T-helper 2 cell (primary cell): ENCODE results near the gene GSTA4.
A peak's percentile ranks its signal among the peaks of the same experiment; 100 is the strongest.

Source experiments
- DNase-seq, 5 experiments: peaks; one replicate each; pipeline versions ENCODE4 v3.0.0 to v3.0.0-alpha.2; 2012 to 2022
- total RNA-seq, 2 donors: gene quantifications; one replicate each; lab custom pipeline; 2026; lab: John Stamatoyannopoulos, UW

GSTA4 gene, protein sequence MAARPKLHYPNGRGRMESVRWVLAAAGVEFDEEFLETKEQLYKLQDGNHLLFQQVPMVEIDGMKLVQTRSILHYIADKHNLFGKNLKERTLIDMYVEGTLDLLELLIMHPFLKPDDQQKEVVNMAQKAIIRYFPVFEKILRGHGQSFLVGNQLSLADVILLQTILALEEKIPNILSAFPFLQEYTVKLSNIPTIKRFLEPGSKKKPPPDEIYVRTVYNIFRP
- 0 to 1.3 reads per million in 2 donors for total RNA-seq

- DNase-seq: peak; percentile 65 to 92 (median 83)
These were observed at the start of gene GSTA4 for GRCh38 chr6:52995089-52995912. Gene GSTA4 (minus strand): TSS chr6:52995284. CDS start chr6:52994243, 1,041 bp downstream.

DNA sequence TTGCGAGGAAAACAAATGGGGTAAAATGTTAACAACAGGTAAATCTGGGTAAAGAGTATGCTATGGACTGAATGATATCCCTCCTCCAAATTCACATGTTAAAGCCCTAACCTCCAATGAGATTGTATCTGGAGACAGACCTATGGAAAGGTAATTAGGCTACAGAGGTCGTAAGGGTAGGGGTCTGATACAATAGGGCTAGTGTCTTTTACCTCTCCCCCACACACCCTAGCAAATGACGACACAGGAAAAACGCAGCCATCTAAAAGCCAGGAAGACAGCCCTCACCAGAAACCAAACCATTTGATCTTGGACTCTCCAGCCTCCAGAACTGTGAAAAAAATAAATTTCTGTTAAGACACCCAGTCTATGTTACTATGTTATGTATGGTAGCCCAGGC, 49.5 kb upstream of the GSTA4 start:
- no peak for DNase-seq

DNA sequence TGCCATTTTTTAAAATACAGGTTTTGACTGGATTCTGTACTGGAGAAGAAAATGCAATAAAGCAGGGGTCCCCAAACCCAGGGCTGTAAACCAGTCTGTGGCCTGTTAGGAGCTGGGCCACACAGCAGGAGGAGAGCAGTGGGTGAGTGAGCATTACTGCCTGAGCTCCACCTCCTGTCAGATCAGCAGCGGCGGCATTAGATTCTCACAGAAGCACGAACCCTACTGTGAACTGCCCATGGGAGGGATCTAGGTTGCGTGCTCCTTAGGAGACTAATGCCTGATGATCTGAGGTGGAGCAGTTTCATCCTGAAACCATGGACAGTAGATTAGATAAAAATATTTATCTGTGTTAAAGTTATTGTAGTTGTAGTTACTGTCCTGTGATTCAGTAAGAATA, 49.0 kb upstream of the GSTA4 start:
- DNase-seq: no peak

GRCh38 chr6:53043581-53043980, 48.5 kb upstream of the GSTA4 start:
- DNase-seq: no peak

GRCh38 chr6:53042112-53042511, 47.0 kb upstream of the GSTA4 start:
- no peak for DNase-seq

GRCh38 chr6:53041356-53041755, 46.3 kb upstream of the GSTA4 start:
- no peak for DNase-seq

- no peak for DNase-seq
These were observed 43.5 kb upstream of the GSTA4 start for GRCh38 chr6:53038596-53038995.

GRCh38 chr6:53038141-53038540, 43.1 kb upstream of the GSTA4 start:
- DNase-seq: no peak

DNA sequence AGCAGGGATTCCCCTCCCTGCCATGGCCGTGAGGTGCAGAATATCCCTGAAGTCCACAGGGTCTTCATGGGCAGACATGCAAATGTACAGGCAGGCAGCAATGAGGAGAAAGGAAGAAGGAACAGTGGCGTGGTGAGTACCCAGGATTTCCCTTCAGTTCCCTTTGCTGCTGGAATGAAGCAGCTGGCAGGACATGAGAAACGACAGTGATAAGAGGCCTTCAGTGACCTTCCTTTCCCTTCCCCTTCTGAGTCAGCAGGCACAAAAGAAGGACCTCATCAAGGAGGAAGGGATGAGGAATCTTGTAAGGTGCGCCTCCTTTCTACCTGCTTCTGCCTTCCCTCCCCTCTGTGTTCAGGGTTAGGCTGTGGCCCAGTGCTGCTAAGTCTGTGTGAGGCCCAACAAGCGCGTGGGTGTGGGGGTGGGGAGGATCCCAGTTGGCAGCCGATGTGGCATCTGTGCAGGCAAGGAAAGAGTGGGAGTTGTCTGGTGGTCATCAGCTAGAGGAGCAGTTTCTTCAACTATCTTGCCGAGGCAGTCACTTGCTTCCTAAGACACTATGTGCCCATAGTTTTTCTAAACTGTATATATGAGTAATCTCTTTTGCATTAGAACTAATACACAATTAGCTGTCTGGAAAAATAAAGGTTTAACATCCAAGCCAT, 40.6 kb upstream of the GSTA4 start:
- no peak for DNase-seq

- DNase-seq: no peak
These were observed 38.7 kb upstream of the GSTA4 start for GRCh38 chr6:53033764-53034163.

GRCh38 chr6:53032849-53033248, 37.8 kb upstream of the GSTA4 start:
- no peak for DNase-seq

- DNase-seq: no peak
These were observed 36.2 kb upstream of the GSTA4 start for GRCh38 chr6:53031281-53031680.

- DNase-seq: no peak
These were observed 34.7 kb upstream of the GSTA4 start for GRCh38 chr6:53029761-53030160.

GRCh38 chr6:53029257-53029656, 34.2 kb upstream of the GSTA4 start:
- DNase-seq: peak in 1 of 5 experiments; percentile 15

- no peak for DNase-seq
These were observed 33.4 kb upstream of the GSTA4 start for GRCh38 chr6:53028467-53028866.

GRCh38 chr6:53027131-53027718, 32.1 kb upstream of the GSTA4 start:
- DNase-seq: no peak

GRCh38 chr6:53026526-53026925, 31.4 kb upstream of the GSTA4 start:
- no peak for DNase-seq

GRCh38 chr6:53023323-53023722, 28.2 kb upstream of the GSTA4 start:
- no peak for DNase-seq

- peak in 1 of 5 experiments; percentile 11 for DNase-seq
These were observed 25.1 kb upstream of the GSTA4 start for GRCh38 chr6:53020005-53020744.

DNA sequence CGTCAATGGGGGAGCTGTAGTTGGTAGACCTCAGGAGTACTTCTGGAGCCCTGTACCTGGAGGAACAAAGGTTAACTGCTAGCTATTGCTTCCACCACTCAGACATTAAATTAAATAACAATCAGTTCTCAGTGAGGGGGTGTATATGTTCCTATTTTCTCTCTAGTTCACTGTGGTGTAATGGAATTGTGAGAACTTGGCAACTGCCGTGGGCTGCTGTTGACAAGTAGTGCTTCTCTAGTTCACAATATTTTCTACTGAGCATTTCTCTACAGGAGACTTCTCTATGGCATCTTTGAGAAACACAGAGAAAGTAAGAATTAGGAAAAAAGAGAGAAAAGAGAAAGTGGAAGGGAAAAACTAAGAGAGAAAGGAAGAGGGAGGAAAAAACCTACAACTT, 23.4 kb upstream of the GSTA4 start:
- no peak for DNase-seq

DNA sequence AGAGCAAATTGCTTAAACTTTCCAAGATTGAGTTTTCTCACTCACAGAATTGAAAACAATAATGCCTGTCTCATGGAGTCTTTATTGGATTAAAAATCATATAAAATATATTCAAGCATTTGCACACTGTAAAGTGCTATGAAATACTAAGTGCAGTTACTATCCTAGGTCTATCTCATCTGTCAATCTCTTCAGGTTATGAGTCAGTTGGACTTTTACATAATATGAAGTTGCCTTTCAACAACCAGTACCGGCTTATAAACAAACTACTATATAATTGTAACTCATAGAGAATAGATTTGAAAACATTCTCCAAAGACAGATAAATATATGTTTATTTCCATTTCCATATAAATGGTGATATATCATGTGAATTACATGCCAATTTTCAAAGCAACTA, 20.4 kb upstream of the GSTA4 start:
- no peak for DNase-seq

DNA sequence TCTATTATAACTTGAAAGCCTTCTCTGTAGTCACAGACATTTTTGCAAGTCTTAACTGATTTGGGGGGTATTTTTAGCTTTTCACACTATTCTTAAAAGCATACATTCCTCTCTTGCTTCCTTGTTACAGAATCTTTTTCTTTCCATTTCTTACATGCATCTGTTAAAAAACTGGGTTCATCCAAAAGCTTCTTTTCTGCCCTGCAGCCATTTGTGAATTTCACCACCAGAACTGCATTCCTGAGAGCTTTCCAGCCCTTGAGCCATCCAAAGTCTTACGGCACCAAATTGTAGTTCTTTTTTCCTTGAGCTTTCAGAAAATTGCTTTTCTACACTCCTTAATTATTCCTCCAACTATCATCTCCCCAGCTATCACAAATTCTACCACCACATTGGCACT, 19.7 kb upstream of the GSTA4 start:
- no peak for DNase-seq

GRCh38 chr6:53014063-53014462, 19.0 kb upstream of the GSTA4 start:
- no peak for DNase-seq
